ENCODE measurements around the gene UFSP2.

GRCh38 chr4:185374573-185374972 lies 51.2 kb downstream of the UFSP2 start:
- TF ChIP-seq POLR2A (IDR thresholded peaks at IDR 0.05; ENCODE audit: low read depth, low read length) (no peak), POLR2AphosphoS5 (IDR thresholded peaks at IDR 0.05; ENCODE audit: low read depth, low read length) (no peak), TAF1 (IDR thresholded peaks at IDR 0.05; ENCODE audit: borderline replicate concordance, low read depth, low read length) (no peak)

Measured in GM12892 (cell line).